Duodenal mucosa (tissue), 2 donors: ENCODE data around the gene BCAR3.

ENCODE experiments used
- H3K27ac ChIP-seq: one replicate; pipeline ENCODE4 v1.7.0; 2013; ENCODE audit warnings: low read depth, low read length
- H3K27me3 ChIP-seq, 2 donors: one replicate each; pipeline ENCODE4 v1.7.0; 2013; ENCODE audit warnings: low read length in 2 of 2, control low read depth in 1 of 2; ENCODE audit not compliant: insufficient read depth in 2 of 2, control insufficient read depth in 1 of 2
- H3K36me3 ChIP-seq, 2 donors: one replicate each; pipeline ENCODE4 v1.7.0; 2013; ENCODE audit warnings: low read length in 2 of 2, control low read depth in 1 of 2; ENCODE audit not compliant: insufficient read depth in 2 of 2, control insufficient read depth in 1 of 2
- H3K4me1 ChIP-seq, 2 donors: one replicate each; pipeline ENCODE4 v1.7.0; 2013; ENCODE audit warnings: low read length in 2 of 2, control low read depth in 1 of 2; ENCODE audit not compliant: insufficient read depth in 2 of 2, control insufficient read depth in 1 of 2
- H3K4me3 ChIP-seq, 2 donors: one replicate each; pipeline ENCODE4 v1.7.0; 2013; ENCODE audit warnings: low read length in 2 of 2, low read depth in 1 of 2
- H3K9ac ChIP-seq, 2 donors: one replicate each; pipeline ENCODE4 v1.7.0; 2013; ENCODE audit warnings: low read length in 2 of 2, low read depth in 1 of 2
- H3K9me3 ChIP-seq, 2 donors: one replicate each; pipeline ENCODE4 v1.7.0; 2013; ENCODE audit warnings: low read length in 2 of 2, control low read depth in 1 of 2; ENCODE audit not compliant: control insufficient read depth in 1 of 2

BCAR3 gene

DNA sequence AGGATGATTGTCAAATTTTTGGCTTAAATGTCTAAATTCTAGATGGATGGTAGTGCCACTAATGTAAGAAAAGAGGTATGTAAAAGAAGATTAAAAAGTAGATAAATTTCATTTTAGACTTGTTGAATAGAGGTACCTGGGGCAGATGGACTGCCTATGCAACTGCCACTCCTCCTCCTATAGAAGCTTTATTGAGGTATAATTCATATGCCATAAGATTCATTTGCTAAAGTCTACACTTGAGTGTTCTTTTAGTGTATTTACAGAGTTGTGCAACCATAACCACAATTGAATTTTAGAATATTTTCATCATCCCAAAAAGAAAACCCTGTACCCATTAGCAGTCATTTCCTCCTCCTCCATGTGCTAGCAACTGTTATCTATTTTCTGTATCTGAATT is 163.1 kb downstream of the BCAR3 start:
- no peaks in the 10 kb centered on the region for H3K27me3 ChIP-seq
- no peaks in the 10 kb centered on the region for H3K9me3 ChIP-seq
- H3K9ac ChIP-seq: no peak overlapping the region
- H3K4me3 ChIP-seq: no peak overlapping the region
- H3K27ac ChIP-seq: no peak overlapping the region
- peaks cover 0 to 2% of the 10 kb centered on the region in 2 donors for H3K36me3 ChIP-seq
- peaks cover 0 to 8% of the 10 kb centered on the region in 2 donors for H3K4me1 ChIP-seq

DNA sequence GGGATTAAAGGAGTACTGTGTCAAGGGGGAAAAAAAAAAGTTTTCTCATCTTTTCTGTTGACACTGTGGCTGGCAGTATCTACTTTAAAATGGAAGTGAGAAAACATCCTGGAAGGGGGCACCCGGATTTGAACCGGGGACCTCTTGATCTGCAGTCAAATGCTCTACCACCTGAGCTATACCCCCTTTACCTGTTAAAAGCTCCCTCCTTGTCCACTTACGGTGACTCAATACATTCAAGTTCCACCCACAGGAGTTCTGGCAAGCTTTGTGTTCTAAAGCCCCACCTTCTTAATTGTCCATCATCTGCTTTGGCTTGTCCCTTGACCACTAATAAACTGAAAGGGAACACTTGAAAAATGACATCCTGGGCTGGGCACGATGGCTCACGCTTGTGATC is 165.5 kb downstream of the BCAR3 start:
- Histone ChIP-seq H3K4me3 (no peak overlapping the region), H3K36me3 (no peaks in the 10 kb centered on the region)

More for the DNA sequence above, 165.5 kb downstream of the BCAR3 start:
- H3K4me1 ChIP-seq: peaks cover 0 to 8% of the 10 kb centered on the region in 2 donors
- no peaks in the 10 kb centered on the region for H3K27me3 ChIP-seq
- H3K27ac ChIP-seq: no peak overlapping the region
- H3K9ac ChIP-seq: no peak overlapping the region
- H3K9me3 ChIP-seq: no peaks in the 10 kb centered on the region
